C4-2B (cell line): ENCODE measurements around the gene ASXL1.

Source experiments
- ZFX ChIP-seq: fragments of 450-650 bp; IDR thresholded peaks from 2 replicates; pipeline ENCODE4 v1.6.1; 2017
- TF ChIP-seq, protein P1 (sequence below): fragments of 450-650 bp; conservative IDR thresholded peaks from 2 replicates; pipeline ENCODE4 v1.5.1; 2017; ENCODE audit warnings: mild to moderate bottlenecking

DNA sequence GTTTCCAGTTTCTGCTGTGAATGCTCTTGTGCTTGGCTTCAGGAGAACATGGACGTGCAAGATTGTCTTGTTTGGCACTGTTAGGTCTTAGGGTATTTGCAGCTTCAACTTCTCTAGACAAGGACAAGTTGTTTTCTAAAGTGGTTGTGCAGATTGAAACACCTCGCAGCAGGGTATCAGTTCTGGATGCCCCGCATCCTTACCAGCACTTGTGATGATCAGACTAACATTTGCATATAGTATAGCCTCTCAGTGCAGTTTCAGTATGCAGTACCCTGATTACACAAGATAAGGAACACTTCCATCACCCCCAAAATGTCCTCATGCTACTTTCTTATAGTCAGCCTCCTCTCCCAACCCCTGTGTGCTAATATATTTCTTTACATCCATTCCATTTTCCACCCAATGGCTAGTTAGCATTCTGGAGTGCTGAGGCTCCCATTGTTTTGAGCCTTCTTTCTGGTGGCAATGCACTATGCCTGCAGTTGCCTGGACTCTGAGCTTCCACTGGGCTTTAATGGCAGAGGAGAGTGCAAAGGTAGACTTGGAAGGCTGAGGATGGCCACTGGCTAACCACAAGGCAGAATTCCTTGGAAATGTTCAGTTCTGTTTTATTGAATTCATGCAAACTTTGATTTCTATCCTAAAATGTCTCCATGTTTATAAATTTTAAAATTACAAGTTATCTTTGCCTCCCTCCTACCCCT lies 45.3 kb upstream of the ASXL1 start:
- TF ChIP-seq, protein P1, sequence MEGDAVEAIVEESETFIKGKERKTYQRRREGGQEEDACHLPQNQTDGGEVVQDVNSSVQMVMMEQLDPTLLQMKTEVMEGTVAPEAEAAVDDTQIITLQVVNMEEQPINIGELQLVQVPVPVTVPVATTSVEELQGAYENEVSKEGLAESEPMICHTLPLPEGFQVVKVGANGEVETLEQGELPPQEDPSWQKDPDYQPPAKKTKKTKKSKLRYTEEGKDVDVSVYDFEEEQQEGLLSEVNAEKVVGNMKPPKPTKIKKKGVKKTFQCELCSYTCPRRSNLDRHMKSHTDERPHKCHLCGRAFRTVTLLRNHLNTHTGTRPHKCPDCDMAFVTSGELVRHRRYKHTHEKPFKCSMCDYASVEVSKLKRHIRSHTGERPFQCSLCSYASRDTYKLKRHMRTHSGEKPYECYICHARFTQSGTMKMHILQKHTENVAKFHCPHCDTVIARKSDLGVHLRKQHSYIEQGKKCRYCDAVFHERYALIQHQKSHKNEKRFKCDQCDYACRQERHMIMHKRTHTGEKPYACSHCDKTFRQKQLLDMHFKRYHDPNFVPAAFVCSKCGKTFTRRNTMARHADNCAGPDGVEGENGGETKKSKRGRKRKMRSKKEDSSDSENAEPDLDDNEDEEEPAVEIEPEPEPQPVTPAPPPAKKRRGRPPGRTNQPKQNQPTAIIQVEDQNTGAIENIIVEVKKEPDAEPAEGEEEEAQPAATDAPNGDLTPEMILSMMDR = no peak
- no peak for TF ChIP-seq ZFX
